ENCODE results near the gene OAT.
A peak's percentile ranks its signal among the peaks of the same experiment; 100 is the strongest.
"Not testable (repeated sequence)": the region's sequence is repeated elsewhere in the genome, so short reads cannot be mapped to it uniquely, and the experiment has no call there.

Gene OAT

DNA sequence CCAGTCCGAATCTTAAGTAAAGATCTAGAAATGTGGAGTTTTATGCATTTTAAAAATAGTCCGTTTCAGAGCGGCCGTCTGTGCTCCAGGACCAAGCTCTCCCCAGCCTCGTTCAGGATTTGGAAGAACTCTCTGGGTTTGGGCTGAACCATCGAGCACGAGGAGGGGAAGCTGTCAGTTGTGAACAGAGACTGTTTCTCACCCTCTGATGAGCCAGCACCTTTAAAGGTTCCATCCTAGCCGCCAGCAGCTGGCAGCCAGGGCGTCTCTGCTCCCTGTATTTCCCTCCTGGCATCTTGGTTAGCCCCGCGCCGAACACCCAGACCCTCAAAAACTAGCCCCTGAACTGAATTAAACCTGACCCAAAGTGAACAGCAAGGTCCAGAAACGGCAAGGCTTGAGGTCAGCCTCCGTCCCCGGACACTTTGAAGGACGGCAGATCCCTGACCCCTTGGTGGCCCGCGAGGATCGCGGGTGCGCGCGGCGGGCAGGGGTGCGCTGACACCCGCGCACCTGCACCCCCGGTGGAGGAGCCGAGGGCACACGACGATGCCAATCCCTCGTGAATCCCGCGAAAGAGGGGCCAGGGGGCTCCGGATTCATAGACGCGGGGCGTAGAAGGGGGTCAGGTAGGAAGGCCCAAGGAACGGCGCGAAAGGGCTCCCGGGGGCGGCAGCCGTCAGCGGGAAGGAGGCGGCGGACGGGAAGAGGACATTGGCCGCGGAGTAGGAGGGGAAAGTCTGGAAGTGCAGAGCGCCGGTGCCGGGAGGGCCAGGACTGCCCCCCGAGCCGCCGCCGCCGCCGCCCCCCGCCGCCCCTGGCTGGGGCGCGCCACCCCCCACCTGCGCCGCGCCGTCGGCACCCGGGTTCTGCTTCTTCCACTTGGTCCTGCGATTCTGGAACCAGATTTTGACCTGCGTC lies 28.4 kb upstream of the OAT start:
- no peak for FAIRE-seq

DNA sequence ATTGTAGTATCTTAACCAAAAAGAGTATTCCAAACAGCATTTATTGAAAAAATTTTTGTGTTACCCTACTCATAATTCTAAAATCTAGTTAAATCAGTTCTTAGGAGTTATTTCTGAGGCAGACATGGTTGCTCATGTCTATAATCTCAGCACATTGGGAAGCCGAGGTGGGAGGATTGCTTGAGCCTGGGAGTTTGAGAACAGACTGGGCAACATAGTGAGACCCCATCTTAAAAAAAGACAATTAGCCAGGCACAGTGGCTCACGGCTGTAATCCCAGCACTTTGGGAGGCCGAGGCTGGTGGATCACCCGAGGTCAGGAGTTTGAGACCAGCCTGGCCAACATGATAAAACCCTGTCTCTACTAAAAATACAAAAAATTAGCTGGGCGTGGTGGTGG lies 23.0 kb upstream of the OAT start:
- FAIRE-seq, result not testable (repeated sequence)

DNA sequence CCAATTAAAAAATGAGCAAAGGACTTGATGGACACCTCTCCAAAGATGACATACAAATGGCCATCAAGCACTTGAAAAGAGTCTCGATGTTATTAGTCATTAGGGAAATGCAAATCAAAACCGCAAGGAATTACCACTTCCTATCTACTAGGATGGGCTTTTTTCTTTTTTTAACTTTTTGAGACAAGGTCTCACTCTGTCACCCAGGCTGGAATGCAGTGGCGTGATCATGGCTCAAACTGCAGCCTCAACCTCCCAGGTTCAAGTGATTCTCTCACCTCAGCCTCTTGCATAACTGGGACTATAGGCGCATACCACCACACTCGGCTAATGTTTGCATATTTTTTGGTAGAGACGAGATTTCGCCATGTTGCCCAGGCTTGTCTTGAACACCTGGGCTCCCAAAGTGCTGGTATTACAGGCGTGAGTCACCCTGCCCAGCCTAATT lies 17.5 kb upstream of the OAT start:
- no peak for FAIRE-seq

DNA sequence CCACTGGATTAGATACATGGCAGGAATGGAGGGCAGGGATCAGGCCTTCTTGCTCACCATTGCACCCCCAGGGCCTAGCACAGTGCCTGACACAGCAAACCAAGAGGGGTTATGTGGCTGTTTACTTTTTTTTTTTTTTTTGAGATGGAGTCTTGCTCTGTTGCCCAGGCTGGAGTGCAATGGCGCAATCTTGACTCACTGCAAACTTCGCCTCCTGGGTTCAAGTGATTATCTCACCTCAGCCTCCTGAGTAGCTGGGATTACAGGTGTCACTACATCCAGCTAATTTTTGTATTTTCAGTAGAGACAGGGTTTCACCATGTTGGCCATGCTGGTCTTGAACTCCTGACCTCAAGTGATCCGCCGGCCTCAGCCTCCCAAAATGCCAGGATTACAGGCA lies 17.0 kb upstream of the OAT start:
- FAIRE-seq, result not testable (repeated sequence)

DNA sequence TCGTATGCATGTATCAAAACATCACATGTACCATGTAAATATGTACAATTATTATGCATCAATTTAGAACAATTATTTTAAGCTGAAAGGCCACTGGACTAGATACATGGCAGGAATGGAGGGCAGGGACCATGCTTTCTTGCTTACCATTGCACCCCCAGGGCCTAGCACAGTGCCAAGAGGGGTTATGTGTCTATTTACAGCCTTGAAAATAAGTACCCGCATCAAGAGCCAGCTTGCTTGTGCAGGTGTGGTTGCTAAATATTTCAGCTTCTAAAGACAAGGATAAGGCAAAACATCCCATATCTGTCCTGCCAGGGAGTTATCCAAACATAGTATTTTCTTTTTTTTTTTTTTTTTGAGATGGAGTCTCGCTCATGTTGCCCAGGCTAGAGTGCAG lies 14.7 kb upstream of the OAT start:
- FAIRE-seq, result no peak

DNA sequence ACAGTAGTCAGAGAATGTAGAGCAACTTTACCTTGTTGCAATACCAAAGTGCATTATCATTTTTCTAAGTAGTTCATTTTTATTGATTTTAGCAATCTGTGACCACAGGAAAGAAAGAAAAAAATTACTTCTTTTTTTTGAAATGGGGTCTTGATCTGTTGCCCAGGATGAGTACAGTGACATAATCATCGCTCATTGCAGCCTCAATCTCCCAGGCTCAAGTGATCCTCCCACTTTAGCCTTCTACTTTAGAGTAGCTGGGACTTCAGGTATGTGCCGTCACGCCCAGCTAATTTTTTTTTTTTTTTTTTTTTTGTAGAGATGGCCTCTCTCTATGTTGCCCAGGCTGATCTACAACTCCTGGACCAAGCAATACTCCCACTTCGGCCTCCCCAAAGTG lies 11.4 kb upstream of the OAT start:
- FAIRE-seq, result no peak

DNA sequence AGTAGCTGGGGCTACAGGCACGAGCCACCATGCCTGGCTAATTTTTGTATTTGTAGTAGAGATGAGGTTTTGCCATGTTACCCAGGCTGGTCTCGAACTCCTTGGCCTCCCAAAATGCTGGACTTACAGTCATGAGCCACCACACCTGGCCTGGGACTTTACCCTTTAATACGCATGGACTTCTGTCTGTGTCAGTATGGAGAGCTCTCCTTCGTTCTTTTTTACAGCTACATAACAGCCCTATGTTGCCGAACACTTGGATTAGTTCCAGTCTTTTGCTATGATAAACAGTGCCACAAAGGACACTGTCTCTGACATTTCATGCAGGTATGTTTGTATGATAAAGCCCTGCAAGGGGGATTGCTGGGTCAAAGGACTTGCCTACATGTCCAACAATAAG lies 10.9 kb upstream of the OAT start:
- FAIRE-seq, result no peak

DNA sequence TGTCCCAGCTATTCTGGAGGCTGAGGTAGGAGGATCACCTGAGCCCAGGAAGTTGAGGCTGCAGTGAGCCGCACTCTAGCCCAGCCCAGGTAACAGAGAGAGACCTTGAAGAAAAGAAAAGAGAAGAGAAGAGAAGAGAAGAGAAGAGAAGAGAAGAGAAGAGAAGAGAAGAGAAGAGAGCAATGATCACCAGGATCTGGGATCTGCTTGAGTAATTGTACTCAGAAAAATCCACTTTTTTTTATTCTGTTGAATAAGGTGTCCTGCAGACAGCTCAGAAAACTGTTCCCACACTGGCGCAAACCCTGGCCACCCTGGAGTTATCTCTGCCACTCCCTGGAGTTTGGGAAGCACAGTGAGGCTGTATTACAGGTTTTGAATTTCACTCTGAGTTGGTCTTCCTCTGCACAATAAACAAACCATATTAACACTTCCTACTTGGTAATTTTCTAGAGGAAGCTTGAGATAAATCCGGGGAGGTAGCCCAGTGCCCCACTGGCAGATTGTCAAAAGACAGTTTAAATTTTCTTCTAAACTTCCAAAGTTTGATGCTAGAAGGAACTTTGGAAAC lies 9.6 kb upstream of the OAT start:
- no peak for FAIRE-seq

DNA sequence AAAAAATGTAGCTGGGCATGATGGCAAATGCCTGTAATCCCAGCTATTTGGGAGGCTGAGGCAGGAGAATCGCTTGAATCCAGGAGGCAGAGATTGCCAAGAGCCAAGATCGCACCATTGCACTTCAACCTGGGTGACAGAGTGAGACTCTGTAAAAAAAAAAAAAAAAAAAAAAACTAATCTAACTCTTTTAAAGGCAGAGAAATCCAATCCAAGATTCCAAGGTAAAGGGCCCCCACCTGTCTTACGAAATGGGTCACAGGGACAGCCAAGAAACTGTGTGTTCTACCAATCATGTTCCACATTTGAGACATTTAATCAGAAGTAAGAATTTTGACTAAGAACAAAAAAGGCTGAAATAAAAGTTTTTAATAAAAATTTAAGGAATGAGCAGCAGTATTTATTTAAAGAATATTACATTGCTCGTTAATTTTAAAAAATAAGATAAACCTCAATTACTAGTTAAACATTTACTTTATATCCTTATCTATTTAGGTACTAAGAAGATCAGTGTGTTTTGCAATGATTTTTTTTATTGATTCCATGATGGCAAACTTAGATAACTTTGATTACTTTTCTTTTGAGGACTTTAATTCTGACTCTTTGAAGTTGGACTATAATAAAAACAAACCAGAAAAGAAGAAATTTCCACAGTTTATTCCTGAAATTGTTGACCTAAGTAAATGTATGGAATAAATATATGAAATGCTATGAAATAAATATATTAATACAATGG lies 6.7 kb upstream of the OAT start:
- peak; percentile 61 for FAIRE-seq

DNA sequence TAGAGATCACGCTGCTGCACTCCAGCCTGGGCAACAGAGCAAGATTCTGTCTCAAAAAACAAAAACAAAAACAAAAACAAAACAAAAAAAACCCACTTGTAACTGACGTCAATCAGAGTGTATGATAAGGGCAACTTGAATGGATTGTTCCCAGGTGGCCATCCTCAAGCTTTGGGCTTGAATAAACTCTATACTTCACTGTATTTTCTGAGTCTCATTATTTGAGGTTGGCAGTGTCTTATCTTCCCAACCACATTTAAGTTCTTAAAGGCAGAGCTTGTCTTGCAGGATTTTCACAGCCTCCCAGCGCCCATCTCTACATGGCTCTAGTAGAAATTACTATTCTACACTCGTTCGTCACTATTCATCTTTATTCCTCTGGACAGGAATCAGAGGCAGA lies 5.1 kb upstream of the OAT start:
- no peak for FAIRE-seq

DNA sequence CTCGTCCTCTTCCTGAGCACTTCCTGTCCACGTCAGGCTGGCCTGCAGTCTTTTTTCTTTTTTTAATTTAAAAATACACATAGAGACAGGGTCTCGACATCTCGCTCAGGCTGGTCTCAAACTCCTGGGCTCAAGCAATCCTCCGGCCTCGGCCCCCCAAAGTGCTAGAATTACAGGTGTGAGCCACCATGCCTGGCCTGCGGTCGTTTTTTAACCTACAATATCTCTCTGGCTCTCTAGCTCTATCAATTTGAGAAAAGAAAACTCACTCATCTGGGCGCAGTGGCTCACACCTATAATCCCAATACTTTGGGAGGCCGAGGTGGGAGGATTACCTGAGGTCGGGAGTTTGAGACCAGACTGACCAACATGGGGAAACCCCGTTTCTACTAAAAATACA lies 4.0 kb upstream of the OAT start:
- FAIRE-seq, result no peak

DNA sequence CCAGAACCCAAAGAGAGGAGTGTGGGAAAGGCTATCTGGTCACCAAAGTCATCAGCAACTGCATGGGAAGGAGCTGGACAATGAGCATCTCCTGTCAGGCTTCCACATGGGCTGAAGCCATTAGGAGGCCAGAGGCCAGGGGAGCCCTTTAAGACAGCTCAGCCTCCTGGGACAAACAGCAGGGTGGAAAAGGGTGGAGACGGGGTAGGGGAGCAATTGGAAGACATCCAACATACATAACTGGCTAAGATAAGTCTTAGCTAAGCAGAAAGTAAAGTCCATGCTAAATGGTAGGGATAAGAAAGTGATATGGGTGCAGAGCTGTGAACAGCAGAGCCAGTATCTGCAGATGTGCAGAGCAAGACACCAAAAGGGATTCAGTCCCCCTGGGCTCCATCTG lies 1.5 kb upstream of the OAT start:
- FAIRE-seq, result no peak

DNA sequence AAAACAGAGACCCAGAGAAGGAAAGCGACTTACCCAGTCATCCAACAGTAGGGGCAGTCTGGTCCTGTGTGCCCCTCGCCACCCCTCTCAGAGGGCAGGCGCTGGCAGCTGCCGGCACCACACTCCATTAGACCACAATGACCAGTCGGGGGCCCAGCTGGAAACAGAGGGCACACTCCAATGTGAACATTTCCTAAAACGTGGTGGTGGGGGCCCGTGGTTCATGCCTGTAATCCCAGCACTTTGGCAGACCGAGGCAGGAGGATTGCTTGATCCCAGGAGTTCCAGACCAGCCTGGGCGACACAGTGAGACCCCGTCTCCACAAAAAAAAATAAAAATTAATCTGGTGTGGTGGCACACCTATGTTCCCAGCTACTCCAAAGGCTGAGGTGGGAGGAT lies 912 bp upstream of the OAT start:
- FAIRE-seq, result no peak

DNA sequence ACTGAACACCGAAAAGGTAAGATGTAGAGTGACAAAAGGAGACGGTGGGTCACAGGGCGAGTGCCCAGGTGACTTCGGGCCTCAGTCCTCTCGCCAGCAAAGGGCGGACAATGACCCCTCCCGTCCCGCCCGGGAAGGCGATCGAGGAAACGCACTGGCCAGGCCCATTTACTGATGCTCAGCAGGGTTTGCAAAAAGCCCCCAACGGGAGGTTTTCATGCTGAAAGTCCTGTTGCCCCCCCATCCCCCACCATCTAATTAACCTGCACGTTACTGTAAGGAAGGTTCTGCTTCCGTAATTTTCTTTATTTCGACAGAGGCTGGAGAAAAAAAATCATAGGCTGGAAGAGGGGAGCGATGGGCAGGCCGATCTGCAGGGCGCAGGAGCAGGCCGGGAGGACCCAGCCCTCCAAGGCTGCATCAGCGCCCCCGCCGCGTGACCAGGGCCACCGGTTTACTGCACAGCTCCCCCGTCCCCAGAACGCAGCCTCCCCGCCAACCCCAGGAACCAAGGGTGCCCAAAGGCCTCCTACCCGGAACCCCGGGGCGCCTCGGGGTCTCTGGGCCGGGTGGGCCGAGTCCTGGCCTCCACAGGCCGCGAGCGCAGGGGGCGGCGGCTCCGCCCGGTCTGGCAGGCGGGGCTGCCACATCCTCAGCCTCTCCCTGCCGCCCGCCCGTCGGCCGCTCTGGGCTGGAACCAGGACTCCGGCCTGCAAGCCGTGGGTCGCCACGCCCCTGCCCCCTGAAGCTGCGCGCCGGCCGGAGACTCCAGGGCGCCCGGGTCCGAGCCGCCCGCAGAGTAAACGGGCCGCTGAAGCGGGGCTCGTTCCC lies 613 bp downstream of the OAT start:
- no peak for FAIRE-seq

DNA sequence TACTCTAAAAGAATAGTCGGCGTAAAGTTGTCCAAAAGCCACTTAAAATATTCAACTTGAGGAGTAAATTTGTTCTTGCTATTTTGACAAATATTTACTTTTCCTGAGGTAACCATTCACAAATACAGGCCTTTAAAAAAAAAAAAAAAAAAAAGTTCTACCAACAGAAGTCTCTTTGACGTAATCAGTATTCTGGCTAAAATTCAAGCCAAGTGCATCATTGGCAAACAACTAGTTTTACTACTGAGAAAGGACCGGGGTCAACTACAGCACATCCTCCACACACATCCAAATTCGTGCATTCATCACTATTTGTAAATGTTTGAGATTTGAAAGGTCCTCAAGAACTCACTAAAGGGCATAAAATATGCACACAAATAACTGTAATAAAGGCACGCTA lies 2.0 kb downstream of the OAT start:
- no peak for FAIRE-seq

DNA sequence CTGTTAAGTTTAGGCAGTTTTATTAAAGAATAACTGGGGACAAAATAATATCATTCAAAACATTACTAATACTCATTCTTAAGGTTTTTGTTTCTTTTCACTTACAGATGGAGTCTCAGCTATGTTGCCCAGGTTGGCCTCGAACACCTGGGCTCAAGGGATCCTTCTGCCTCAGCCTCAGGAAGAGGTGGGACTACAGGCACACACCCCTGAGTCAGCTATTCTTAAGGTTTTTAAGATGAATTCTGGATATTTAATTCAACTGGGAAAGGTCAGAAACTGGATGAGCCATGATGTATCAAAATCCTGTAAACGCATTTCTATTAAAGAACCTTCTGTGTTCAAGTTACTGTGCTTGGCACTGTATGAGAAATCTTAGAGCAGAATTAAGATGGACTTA lies 3.5 kb downstream of the OAT start:
- no peak for FAIRE-seq

DNA sequence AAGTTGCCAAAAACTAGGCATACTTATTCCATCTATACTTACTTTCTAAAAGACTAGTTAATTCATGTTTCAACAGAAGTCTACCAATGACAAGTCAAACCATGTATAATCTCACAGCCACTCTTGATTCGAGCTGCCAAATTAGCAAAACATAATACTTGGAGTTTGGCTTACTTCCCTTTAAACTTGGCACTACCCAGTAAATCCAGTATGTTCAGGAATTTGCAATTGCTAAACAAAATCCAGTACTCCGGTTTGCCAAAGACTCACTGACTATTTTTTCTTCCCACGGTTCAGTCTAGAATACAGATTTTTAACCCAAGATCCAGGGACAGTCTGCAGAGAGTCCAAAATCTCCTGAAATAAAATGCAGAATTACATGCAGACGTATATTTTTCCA lies 4.6 kb downstream of the OAT start:
- FAIRE-seq, result no peak

DNA sequence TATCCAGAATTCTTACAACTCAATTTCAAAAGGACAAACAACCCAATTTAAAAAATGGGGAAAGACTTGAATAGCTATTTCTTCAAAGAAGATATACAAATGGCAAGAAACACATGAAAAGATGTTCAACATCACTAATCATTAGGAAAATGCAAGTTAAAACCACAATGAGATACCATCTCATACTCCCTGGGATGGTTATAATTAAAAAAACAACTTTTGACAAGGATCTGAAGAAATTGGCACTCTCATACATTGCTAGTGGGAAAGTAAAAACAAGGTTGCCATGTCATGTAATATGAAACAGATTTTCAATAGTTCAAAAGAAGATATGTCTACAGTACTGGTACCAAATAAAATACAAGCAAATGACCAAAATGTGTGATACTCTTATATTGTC lies 9.0 kb downstream of the OAT start:
- FAIRE-seq, result peak; percentile 3

DNA sequence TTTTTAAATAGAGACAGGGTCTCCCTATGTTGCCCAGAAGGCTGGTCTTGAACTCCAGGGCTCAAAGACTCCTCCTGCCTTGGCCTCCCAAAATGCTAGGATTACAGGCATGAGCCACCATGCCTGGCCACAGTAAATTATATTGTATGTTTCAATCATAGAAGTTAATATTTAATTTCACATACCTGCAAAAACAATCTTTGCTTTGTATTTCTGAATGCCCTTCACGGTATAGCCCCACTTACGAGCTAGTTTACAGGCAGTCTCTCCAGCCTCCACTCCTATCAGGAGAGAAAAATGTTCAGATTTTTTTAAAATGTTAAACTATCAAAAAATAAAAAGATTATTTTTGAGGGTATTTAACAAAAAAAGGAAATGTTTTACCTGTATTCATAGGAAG lies 10.4 kb downstream of the OAT start:
- FAIRE-seq, result no peak

DNA sequence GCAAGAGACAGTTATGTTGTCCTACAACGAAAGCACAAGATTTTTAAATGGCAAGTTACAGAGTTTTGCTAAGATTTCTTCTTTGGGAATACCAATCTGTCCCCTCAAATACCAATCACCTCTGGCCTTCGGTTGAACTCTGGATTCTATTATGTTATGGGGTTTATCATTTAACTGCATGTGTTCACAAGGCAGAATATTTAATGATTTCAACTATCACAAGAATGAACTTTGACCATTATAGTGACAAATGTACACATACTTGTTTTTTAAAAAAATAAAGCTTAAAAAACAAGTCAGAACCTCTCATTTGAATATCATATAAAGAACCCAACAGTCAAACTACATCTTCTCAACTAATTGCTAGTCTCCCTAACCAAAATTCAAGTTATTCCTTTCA lies 11.3 kb downstream of the OAT start:
- no peak for FAIRE-seq

DNA sequence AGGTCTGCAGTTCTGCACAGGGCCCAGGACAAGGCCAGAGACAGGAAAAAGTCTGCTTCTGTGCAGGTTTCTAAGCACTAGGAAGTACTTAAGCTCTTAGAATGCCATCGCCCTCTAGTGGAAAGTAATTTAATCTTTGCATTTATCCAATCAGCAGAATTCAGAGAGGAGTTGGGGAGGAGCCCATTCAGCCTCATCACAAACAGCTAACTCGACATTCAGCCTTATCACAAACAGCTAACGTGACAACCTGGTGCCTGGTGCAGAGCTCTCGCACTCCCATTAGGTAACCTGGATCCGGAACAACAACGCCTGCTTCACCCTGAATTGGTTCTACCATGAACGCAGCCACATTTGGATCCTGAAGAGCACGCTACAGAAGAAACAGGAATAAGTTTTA lies 15.2 kb downstream of the OAT start:
- peak; percentile 88 for FAIRE-seq

DNA sequence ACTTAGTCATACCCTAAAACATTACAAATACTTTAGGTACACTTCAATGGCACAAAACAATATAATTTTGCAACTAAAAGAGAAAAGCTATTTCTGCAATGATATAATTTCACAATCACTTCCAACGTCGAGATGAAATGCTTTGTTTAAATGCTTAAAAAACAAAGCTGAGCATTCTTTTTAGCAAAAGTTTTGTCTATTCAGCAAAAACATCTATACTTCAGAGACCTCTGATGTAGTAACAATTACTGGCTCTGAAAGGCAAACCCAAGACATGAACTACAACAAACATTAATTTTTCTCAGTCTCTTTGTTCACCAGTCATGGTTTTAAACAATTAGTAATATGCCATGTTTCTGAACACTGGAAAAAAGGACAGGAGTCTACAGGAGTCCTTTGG lies 16.4 kb downstream of the OAT start:
- no peak for FAIRE-seq

DNA sequence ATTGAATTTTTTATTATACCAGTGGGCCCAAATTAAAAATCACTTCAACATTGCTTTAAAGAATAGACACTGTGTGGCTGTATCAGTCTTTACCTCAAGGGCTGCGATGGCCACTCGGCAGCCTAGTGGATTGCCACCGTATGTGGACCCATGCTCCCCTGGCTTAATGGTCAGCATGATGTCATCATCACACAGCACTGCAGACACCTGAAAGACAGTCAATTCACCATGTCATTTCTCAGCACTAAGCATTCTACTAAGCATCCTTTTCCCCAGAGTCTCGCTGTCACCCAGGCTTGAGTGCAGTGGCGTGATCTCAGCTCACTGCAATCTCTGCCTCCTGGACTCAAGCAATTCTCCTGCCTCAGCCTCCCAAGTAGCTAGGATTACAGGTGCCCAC lies 17.1 kb downstream of the OAT start:
- FAIRE-seq, result no peak
